ENCODE measurements around the gene ADGRV1. TPM values are rescaled to one million over a fixed set of nuclear protein-coding genes. Genes with fewer than 3 reads are reported as not detected.
A peak's percentile ranks its signal among the peaks of the same experiment; 100 is the strongest.

ADGRV1 gene
- total RNA-seq, 1 experiment from 2014 or later, result 6.8 TPM

DNA sequence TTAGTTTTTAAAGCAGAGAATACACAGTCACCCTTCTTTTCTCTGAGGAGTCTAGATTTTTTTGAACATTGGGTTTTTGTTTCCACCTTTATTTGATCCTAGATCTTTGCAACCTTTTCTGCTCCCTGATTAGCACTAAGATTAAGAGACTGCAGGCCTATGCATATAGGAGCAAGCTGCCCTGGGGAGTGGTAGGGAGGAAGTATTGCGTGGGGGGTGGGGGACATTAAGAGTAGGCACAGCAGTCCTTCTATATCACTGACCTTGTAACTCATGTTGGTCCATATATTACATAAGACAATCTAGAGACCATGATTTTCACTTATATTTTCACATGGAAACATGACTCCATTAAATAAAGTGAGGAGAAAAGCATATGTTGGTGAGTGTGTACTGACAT, 149.1 kb downstream of the ADGRV1 start:
- Histone ChIP-seq H3K4me1 (ENCODE audit: insufficient read depth, low read length, poor library complexity, severe bottlenecking) (no peaks in the 10 kb centered on the region), H3K9me3 (ENCODE audit: low read depth, low read length, poor library complexity, severe bottlenecking) (no peaks in the 10 kb centered on the region), H3K27ac (ENCODE audit: low read depth, low read length, poor library complexity, severe bottlenecking) (no peak overlapping the region), H3K36me3 (ENCODE audit: insufficient read depth, low read length, poor library complexity, severe bottlenecking) (no peaks in the 10 kb centered on the region), H3K4me3 (ENCODE audit: low read depth, low read length, poor library complexity, severe bottlenecking) (no peak overlapping the region), H3K27me3 (replicated peaks; ENCODE audit: insufficient read depth, low read depth, low read length, poor library complexity) (no peaks in the 10 kb centered on the region)
- intact Hi-C loops (cut with micrococcal nuclease; ENCODE audit: unreplicated experiment), result no loop called here
- no TSS peak for BruUV-seq (replicated peaks)
- no peak for DNase-seq (ENCODE audit: low spot score)
- TF ChIP-seq, protein P1, sequence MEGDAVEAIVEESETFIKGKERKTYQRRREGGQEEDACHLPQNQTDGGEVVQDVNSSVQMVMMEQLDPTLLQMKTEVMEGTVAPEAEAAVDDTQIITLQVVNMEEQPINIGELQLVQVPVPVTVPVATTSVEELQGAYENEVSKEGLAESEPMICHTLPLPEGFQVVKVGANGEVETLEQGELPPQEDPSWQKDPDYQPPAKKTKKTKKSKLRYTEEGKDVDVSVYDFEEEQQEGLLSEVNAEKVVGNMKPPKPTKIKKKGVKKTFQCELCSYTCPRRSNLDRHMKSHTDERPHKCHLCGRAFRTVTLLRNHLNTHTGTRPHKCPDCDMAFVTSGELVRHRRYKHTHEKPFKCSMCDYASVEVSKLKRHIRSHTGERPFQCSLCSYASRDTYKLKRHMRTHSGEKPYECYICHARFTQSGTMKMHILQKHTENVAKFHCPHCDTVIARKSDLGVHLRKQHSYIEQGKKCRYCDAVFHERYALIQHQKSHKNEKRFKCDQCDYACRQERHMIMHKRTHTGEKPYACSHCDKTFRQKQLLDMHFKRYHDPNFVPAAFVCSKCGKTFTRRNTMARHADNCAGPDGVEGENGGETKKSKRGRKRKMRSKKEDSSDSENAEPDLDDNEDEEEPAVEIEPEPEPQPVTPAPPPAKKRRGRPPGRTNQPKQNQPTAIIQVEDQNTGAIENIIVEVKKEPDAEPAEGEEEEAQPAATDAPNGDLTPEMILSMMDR (conservative IDR thresholded peaks at IDR 0.05; ENCODE audit: low read depth, low read length), result no peak
- TF ChIP-seq EZH2 (IDR thresholded peaks at IDR 0.05; ENCODE audit: borderline replicate concordance, low read depth, low read length, poor library complexity, severe bottlenecking), result no peak
- CTCF ChIA-PET, result no interaction called here
- POLR2A ChIA-PET (ENCODE audit: low non-redundant PET), result no interaction called here

- POLR2A ChIA-PET (ENCODE audit: low non-redundant PET), result no interaction called here
- H3K4me1 ChIP-seq (ENCODE audit: insufficient read depth, low read length, poor library complexity, severe bottlenecking), result no peaks in the 10 kb centered on the region
- no peaks in the 10 kb centered on the region for H3K27me3 ChIP-seq (replicated peaks; ENCODE audit: insufficient read depth, low read depth, low read length, poor library complexity)
- no peak for TF ChIP-seq EZH2 (IDR thresholded peaks at IDR 0.05; ENCODE audit: borderline replicate concordance, low read depth, low read length, poor library complexity, severe bottlenecking)
- TF ChIP-seq, protein P1 (conservative IDR thresholded peaks at IDR 0.05; ENCODE audit: low read depth, low read length), result peak; percentile 84
- no TSS peak for BruUV-seq (replicated peaks)
- no peak overlapping the region for H3K4me3 ChIP-seq (ENCODE audit: low read depth, low read length, poor library complexity, severe bottlenecking)
- no peaks in the 10 kb centered on the region for H3K9me3 ChIP-seq (ENCODE audit: low read depth, low read length, poor library complexity, severe bottlenecking)
- intact Hi-C loops (cut with micrococcal nuclease; ENCODE audit: unreplicated experiment), result loop anchor here (1.0 kb wide), 1 partner anchor 74 kb away; no protein-coding TSS in a partner anchor
- H3K27ac ChIP-seq (ENCODE audit: low read depth, low read length, poor library complexity, severe bottlenecking), result no peak overlapping the region
- CTCF ChIA-PET, result interaction anchor here (0.6 kb wide), 2 partner anchors 41 to 304 kb away, joined by 3 to 7 read pairs; no protein-coding TSS in a partner anchor
- DNase-seq (ENCODE audit: low spot score), result peak; percentile 63
- H3K36me3 ChIP-seq (ENCODE audit: insufficient read depth, low read length, poor library complexity, severe bottlenecking), result no peaks in the 10 kb centered on the region
Measured at GRCh38 chr5:90709323-90710155, 150.9 kb downstream of the ADGRV1 start.

GRCh38 chr5:90718387-90718786, 159.8 kb downstream of the ADGRV1 start:
- H3K27ac ChIP-seq (ENCODE audit: low read depth, low read length, poor library complexity, severe bottlenecking), result no peak overlapping the region
- H3K9me3 ChIP-seq (ENCODE audit: low read depth, low read length, poor library complexity, severe bottlenecking), result no peaks in the 10 kb centered on the region
- intact Hi-C loops (cut with micrococcal nuclease; ENCODE audit: unreplicated experiment), result no loop called here
- no peaks in the 10 kb centered on the region for H3K27me3 ChIP-seq (replicated peaks; ENCODE audit: insufficient read depth, low read depth, low read length, poor library complexity)
- no peaks in the 10 kb centered on the region for H3K36me3 ChIP-seq (ENCODE audit: insufficient read depth, low read length, poor library complexity, severe bottlenecking)
- no TSS peak for BruUV-seq (replicated peaks)
- TF ChIP-seq EZH2 (IDR thresholded peaks at IDR 0.05; ENCODE audit: borderline replicate concordance, low read depth, low read length, poor library complexity, severe bottlenecking), result no peak
- TF ChIP-seq, protein P1 (conservative IDR thresholded peaks at IDR 0.05; ENCODE audit: low read depth, low read length), result no peak
- H3K4me1 ChIP-seq (ENCODE audit: insufficient read depth, low read length, poor library complexity, severe bottlenecking), result no peaks in the 10 kb centered on the region
- CTCF ChIA-PET, result no interaction called here
- DNase-seq (ENCODE audit: low spot score), result no peak
- POLR2A ChIA-PET (ENCODE audit: low non-redundant PET), result no interaction called here
- H3K4me3 ChIP-seq (ENCODE audit: low read depth, low read length, poor library complexity, severe bottlenecking), result no peak overlapping the region

Measured in A673 (cell line).